ENCODE data around the gene LPCAT3. TPM values are rescaled to one million over a fixed set of nuclear protein-coding genes. Genes with fewer than 3 reads are reported as not detected.

Gene LPCAT3
- total and polyA plus RNA-seq, 2 of the 13 experiments (the other 11 are each of a cell fraction or from before 2014, with no cell fraction given): 44.5 to 64.3 TPM

- TF ChIP-seq ZNF512 (CRISPR knock-in tag; IDR thresholded peaks at IDR 0.05) (0 out of 2 replicates have a peak, but pooled peaks have one; percentile 67), ZHX2 (IDR thresholded peaks at IDR 0.05; ENCODE audit: low read depth) (peak; percentile 93), ZHX2 (CRISPR knock-in tag; IDR thresholded peaks at IDR 0.05; ENCODE audit: borderline replicate concordance) (no peak), ZNF441 (CRISPR knock-in tag; IDR thresholded peaks at IDR 0.05; ENCODE audit: borderline replicate concordance) (peak; percentile 81), HMG20A (CRISPR knock-in tag; IDR thresholded peaks at IDR 0.05; ENCODE audit: borderline replicate concordance) (no peak), TOE1 (CRISPR knock-in tag; IDR thresholded peaks at IDR 0.05) (peak; percentile 88; the same call in 1 of the 2 replicates), ARNT2 (CRISPR knock-in tag; IDR thresholded peaks at IDR 0.05; ENCODE audit: low read depth) (peak; percentile 93), ZBTB3 (CRISPR knock-in tag; IDR thresholded peaks at IDR 0.05; ENCODE audit: borderline replicate concordance, low read depth) (0 out of 2 replicates have a peak, but pooled peaks have one; percentile 36), ARID4A (CRISPR knock-in tag; IDR thresholded peaks at IDR 0.05; ENCODE audit: borderline replicate concordance) (peak; percentile 90), KLF13 (CRISPR knock-in tag; IDR thresholded peaks at IDR 0.05) (peak; percentile 24; the same call in 1 of the 2 replicates), ZNF362 (CRISPR knock-in tag; IDR thresholded peaks at IDR 0.05; ENCODE audit: borderline replicate concordance) (peak; percentile 38; the same call in 1 of the 2 replicates), KMT2A (CRISPR knock-in tag; IDR thresholded peaks at IDR 0.05) (peak; percentile 92), ZEB1 (IDR thresholded peaks at IDR 0.05; ENCODE audit: insufficient replicate concordance, low read depth) (peak; percentile 60), MTA1 (CRISPR knock-in tag; IDR thresholded peaks at IDR 0.05; ENCODE audit: borderline replicate concordance) (peak; percentile 61)
Measured at GRCh38 chr12:6937481-6938352, 80.6 kb downstream of the LPCAT3 start (continued).

Measured in HepG2 (cell line).